Activated CD4-positive, alpha-beta T cell treated with anti-CD3 and anti-CD28 coated beads, Interleukin-2, amount 10 ng/mL, durations not matched to agents 24 days and 14 days (primary cell): ENCODE results near the gene PUM1. TPM values are rescaled to one million over a fixed set of nuclear protein-coding genes. Genes with fewer than 3 reads are reported as not detected.
"Not testable (repeated sequence)": the region's sequence is repeated elsewhere in the genome, so short reads cannot be mapped to it uniquely, and the experiment has no call there.

Experiments used
- DNase-seq: peaks from one replicate; pipeline ENCODE4 v3.0.0; 2022
- H3K27ac Mint-ChIP-seq: one replicate; pipeline ENCODE4 v1.8.0; 2022; ENCODE audit warnings: mild to moderate bottlenecking, mixed read lengths
- H3K27me3 Mint-ChIP-seq: one replicate; pipeline ENCODE4 v1.8.0; 2022; ENCODE audit warnings: mixed read lengths
- H3K36me3 Mint-ChIP-seq: one replicate; pipeline ENCODE4 v1.8.0; 2022; ENCODE audit warnings: low read depth, mild to moderate bottlenecking, mixed read lengths
- H3K4me1 Mint-ChIP-seq: one replicate; pipeline ENCODE4 v1.8.0; 2021; ENCODE audit warnings: mixed read lengths
- H3K4me3 Mint-ChIP-seq: one replicate; pipeline ENCODE4 v1.8.0; 2022; ENCODE audit warnings: mild to moderate bottlenecking, moderate library complexity, mixed read lengths
- H3K9me3 Mint-ChIP-seq: one replicate; pipeline ENCODE4 v1.8.0; 2021; ENCODE audit warnings: mixed read lengths
- intact Hi-C: fragments of 100-400 bp; cut with micrococcal nuclease; formaldehyde crosslinking; loops from one replicate; pipeline ENCODE4 v1.15.1; 2023
- total RNA-seq: library from RNA; stranded (reverse); gene quantifications from 2 replicates; pipeline ENCODE4 v1.2.3, GENCODE V29; 2022

PUM1 gene
- total RNA-seq, 1 donor from 2014 or later = 132 TPM

- no peak for DNase-seq
- Mint-ChIP-seq H3K4me3 (no peak overlapping the region), H3K4me1 (peaks cover 10% of the 10 kb centered on the region), H3K27me3 (no peaks in the 10 kb centered on the region), H3K27ac (no peak overlapping the region), H3K9me3 (no peaks in the 10 kb centered on the region), H3K36me3 (peaks cover 79% of the 10 kb centered on the region)
- intact Hi-C loops = no loop called here
These were observed 98.7 kb downstream of the PUM1 start for GRCh38 chr1:30966690-30967369.

- Mint-ChIP-seq H3K4me1 (peaks cover 10% of the 10 kb centered on the region), H3K27ac (no peak overlapping the region), H3K27me3 (no peaks in the 10 kb centered on the region), H3K36me3 (peaks cover 78% of the 10 kb centered on the region), H3K4me3 (no peak overlapping the region), H3K9me3 (no peaks in the 10 kb centered on the region)
- intact Hi-C loops = no loop called here
- no peak for DNase-seq
These were observed 99.5 kb downstream of the PUM1 start for GRCh38 chr1:30965924-30966599.

- intact Hi-C loops = no loop called here
These were observed 100.8 kb downstream of the PUM1 start for GRCh38 chr1:30964706-30965105.

GRCh38 chr1:30962609-30963508, 102.7 kb downstream of the PUM1 start:
- no peaks in the 10 kb centered on the region for H3K9me3 Mint-ChIP-seq
- H3K4me3 Mint-ChIP-seq = no peak overlapping the region
- no peak overlapping the region for H3K27ac Mint-ChIP-seq
- peaks cover 75% of the 10 kb centered on the region for H3K36me3 Mint-ChIP-seq
- intact Hi-C loops = no loop called here
- peaks cover 6% of the 10 kb centered on the region for H3K4me1 Mint-ChIP-seq
- DNase-seq = no peak
- H3K27me3 Mint-ChIP-seq = no peaks in the 10 kb centered on the region

More at GRCh38 chr1:30964706-30965105, 100.8 kb downstream of the PUM1 start:
- no peaks in the 10 kb centered on the region for H3K9me3 Mint-ChIP-seq
- no peak overlapping the region for H3K27ac Mint-ChIP-seq
- H3K36me3 Mint-ChIP-seq = peaks cover 78% of the 10 kb centered on the region
- H3K4me1 Mint-ChIP-seq = peaks cover 4% of the 10 kb centered on the region
- H3K27me3 Mint-ChIP-seq = no peaks in the 10 kb centered on the region
- H3K4me3 Mint-ChIP-seq = no peak overlapping the region
- no peak for DNase-seq

- no peak for DNase-seq
- Mint-ChIP-seq H3K9me3 (no peaks in the 10 kb centered on the region), H3K4me3 (no peak overlapping the region), H3K27ac (peak overlapping the region; percentile 4), H3K27me3 (no peaks in the 10 kb centered on the region), H3K4me1 (peaks cover 11% of the 10 kb centered on the region), H3K36me3 (peaks cover 65% of the 10 kb centered on the region)
- intact Hi-C loops = no loop called here
These were observed 107.8 kb downstream of the PUM1 start for GRCh38 chr1:30957560-30958222.

- H3K4me3 Mint-ChIP-seq = no peak overlapping the region
These were observed 110.0 kb downstream of the PUM1 start for GRCh38 chr1:30955448-30956015.

GRCh38 chr1:30953685-30954084, 111.8 kb downstream of the PUM1 start:
- Mint-ChIP-seq H3K9me3 (no peaks in the 10 kb centered on the region), H3K27me3 (no peaks in the 10 kb centered on the region), H3K4me3 (no peak overlapping the region), H3K27ac (no peak overlapping the region), H3K4me1 (peaks cover 17% of the 10 kb centered on the region), H3K36me3 (peaks cover 70% of the 10 kb centered on the region)
- intact Hi-C loops = no loop called here
- no peak for DNase-seq

More at GRCh38 chr1:30955448-30956015, 110.0 kb downstream of the PUM1 start:
- Mint-ChIP-seq H3K36me3 (peaks cover 69% of the 10 kb centered on the region), H3K4me1 (peaks cover 17% of the 10 kb centered on the region), H3K27me3 (no peaks in the 10 kb centered on the region), H3K9me3 (no peaks in the 10 kb centered on the region), H3K27ac (no peak overlapping the region)
- DNase-seq = no peak
- intact Hi-C loops = no loop called here

- Mint-ChIP-seq H3K27ac (peak overlapping the region; percentile 15), H3K27me3 (no peaks in the 10 kb centered on the region), H3K36me3 (peaks cover 73% of the 10 kb centered on the region), H3K9me3 (no peaks in the 10 kb centered on the region), H3K4me3 (no peak overlapping the region), H3K4me1 (peaks cover 10% of the 10 kb centered on the region)
- no peak for DNase-seq
- intact Hi-C loops = no loop called here
These were observed 113.4 kb downstream of the PUM1 start for GRCh38 chr1:30952098-30952497.

GRCh38 chr1:30950700-30951099, 114.8 kb downstream of the PUM1 start:
- H3K27ac Mint-ChIP-seq = no peak overlapping the region
- intact Hi-C loops = no loop called here

GRCh38 chr1:30950053-30950452, 115.5 kb downstream of the PUM1 start:
- no peaks in the 10 kb centered on the region for H3K9me3 Mint-ChIP-seq
- peaks cover 74% of the 10 kb centered on the region for H3K36me3 Mint-ChIP-seq
- intact Hi-C loops = no loop called here
- peaks cover 10% of the 10 kb centered on the region for H3K4me1 Mint-ChIP-seq
- DNase-seq = no peak
- no peak overlapping the region for H3K27ac Mint-ChIP-seq
- no peak overlapping the region for H3K4me3 Mint-ChIP-seq
- H3K27me3 Mint-ChIP-seq = no peaks in the 10 kb centered on the region

More at GRCh38 chr1:30950700-30951099, 114.8 kb downstream of the PUM1 start:
- Mint-ChIP-seq H3K9me3 (no peaks in the 10 kb centered on the region), H3K4me1 (peaks cover 10% of the 10 kb centered on the region), H3K4me3 (no peak overlapping the region), H3K27me3 (no peaks in the 10 kb centered on the region), H3K36me3 (peaks cover 68% of the 10 kb centered on the region)
- no peak for DNase-seq

GRCh38 chr1:30949487-30949838, 116.1 kb downstream of the PUM1 start:
- H3K4me3 Mint-ChIP-seq, H3K27me3 Mint-ChIP-seq, H3K9me3 Mint-ChIP-seq, intact Hi-C loops, H3K27ac Mint-ChIP-seq, DNase-seq: not testable (repeated sequence)
- H3K4me1 Mint-ChIP-seq = peaks cover 10% of the 10 kb centered on the region
- H3K36me3 Mint-ChIP-seq = peaks cover 71% of the 10 kb centered on the region

- H3K27ac Mint-ChIP-seq, H3K27me3 Mint-ChIP-seq, H3K4me3 Mint-ChIP-seq, DNase-seq, H3K9me3 Mint-ChIP-seq, intact Hi-C loops: not testable (repeated sequence)
- H3K36me3 Mint-ChIP-seq = peaks cover 70% of the 10 kb centered on the region
- peaks cover 10% of the 10 kb centered on the region for H3K4me1 Mint-ChIP-seq
These were observed 116.6 kb downstream of the PUM1 start for GRCh38 chr1:30948813-30949486.

GRCh38 chr1:30948278-30948677, 117.2 kb downstream of the PUM1 start:
- H3K36me3 Mint-ChIP-seq = peaks cover 69% of the 10 kb centered on the region

More at GRCh38 chr1:30948278-30948677, 117.2 kb downstream of the PUM1 start:
- peaks cover 10% of the 10 kb centered on the region for H3K4me1 Mint-ChIP-seq
- H3K27ac Mint-ChIP-seq = no peak overlapping the region
- intact Hi-C loops = no loop called here
- H3K9me3 Mint-ChIP-seq = no peaks in the 10 kb centered on the region
- H3K4me3 Mint-ChIP-seq = no peak overlapping the region
- DNase-seq = no peak
- no peaks in the 10 kb centered on the region for H3K27me3 Mint-ChIP-seq
